Heart right ventricle (tissue), 16 donors: ENCODE data around the gene BFSP2. TPM values are rescaled to one million over a fixed set of nuclear protein-coding genes. Genes with fewer than 3 reads are reported as not detected.

Source experiments
- ATAC-seq, 8 donors: fragments of 200-7000 bp; cut with Tn5 transposase; one replicate each; pipeline ENCODE4 v1.9.1; 2020; ENCODE audit warnings: mild to moderate bottlenecking in 8 of 8, moderate library complexity in 8 of 8, moderate number of reproducible peaks in 1 of 8
- DNase-seq, 2 donors: peaks; one replicate each; pipeline ENCODE4 v3.0.0-alpha.2; 2020
- H3K27ac ChIP-seq, 10 donors: fragments of 200-600 bp; sonication (generic) in 2 of 10; one replicate each; pipeline versions ENCODE4 v1.5.0 to v1.8.0; 2020 to 2022; ENCODE audit warnings: mild to moderate bottlenecking in 3 of 10
- H3K27me3 ChIP-seq, 7 donors: fragments of 200-600 bp; one replicate each; pipeline ENCODE4 v1.8.0; 2021 to 2022; ENCODE audit warnings: mild to moderate bottlenecking in 2 of 7
- H3K36me3 ChIP-seq, 9 donors: fragments of 200-600 bp; sonication (generic) in 1 of 9; one replicate each; pipeline versions ENCODE4 v1.5.0 to v1.8.0; 2020 to 2022; ENCODE audit warnings: mild to moderate bottlenecking in 2 of 9
- H3K4me1 ChIP-seq, 9 donors: fragments of 200-600 bp; sonication (generic) in 1 of 9; one replicate each; pipeline versions ENCODE4 v1.5.0 to v1.8.0; 2020 to 2022; ENCODE audit warnings: mild to moderate bottlenecking in 4 of 9
- H3K4me3 ChIP-seq, 10 donors: fragments of 200-600 bp; sonication (generic) in 2 of 10; one replicate each; pipeline versions ENCODE4 v1.5.0 to v1.8.0; 2020 to 2022; ENCODE audit warnings: mild to moderate bottlenecking in 7 of 10, moderate library complexity in 2 of 10
- H3K9me3 ChIP-seq, 11 donors: fragments of 200-600 bp in 10 of 11; sonication (generic) in 2 of 11; one replicate each; pipeline versions ENCODE4 v1.5.0 to v1.8.0; 2013 to 2022; ENCODE audit warnings: mild to moderate bottlenecking in 2 of 11, control low read depth in 1 of 11, moderate library complexity in 1 of 11
- WGBS, 2 donors: extraction: QIAGEN DNeasy Blood & Tissue Kit; methylation state at CpG; one replicate each; pipeline ENCODE4 v1.1.7; 2013; ENCODE audit warnings: inconsistent platforms in 1 of 2; 5-methylcytosine and 5-hydroxymethylcytosine counted together
- intact Hi-C, 10 donors: fragments of 100-400 bp; cut with DNase I; formaldehyde crosslinking; loops; one replicate each; pipeline versions ENCODE4 v1.11.1 to v1.14.2; 2022
- long read RNA-seq, 3 donors: library from polyadenylated mRNA; unstranded; transcript quantifications; one replicate each; pipeline ENCODE4 v2.0.0, GENCODE V29; 2020 to 2021
- polyA plus RNA-seq, 2 donors: library from polyadenylated mRNA; stranded (reverse); fragments of 200-250 nt; gene quantifications; one replicate each; pipeline ENCODE4 v1.2.3, GENCODE V29; 2013
- total RNA-seq, 10 donors: library from RNA; stranded (reverse); fragmentation: NEBNext Ultra II Directional in 3 of 10; extraction: Animal tissue kit (Norgen Biotek cat#: 25700) in 3 of 10; gene quantifications; one replicate each; pipeline versions ENCODE4 v1.2.1 to v1.2.4, GENCODE V29; 2021 to 2023
- TF ChIP-seq, protein P1 (sequence below), 9 donors: fragments of 200-600 bp; sonication (generic) in 2 of 9; IDR thresholded peaks; one replicate each; pipeline versions ENCODE4 v1.5.0 to v1.8.0; 2021 to 2022; ENCODE audit warnings: antibody characterized with exemption in 9 of 9, mild to moderate bottlenecking in 5 of 9, moderate library complexity in 1 of 9
- donor health status: Arrhythmogenic right ventricular cardiomyopathy.
- donor health status: ischemic (EF 13 %, LVEDD 7.1; RV severe dilation, severe dysfunction).
- donor health status: healthy with polysubstance abuse.
- donor health status: DM: no; HTN: yes; CAD: no.
- donor health status: DM: no; HTN: no; CAD: no.
- donor health status: ischemic (EF 25% LVEDD 6.9; RV normal size, moderate dysfunction).
- donor health status: ischemic (EF 25% LVEDD 5.7; RV mildly dilated, moderate dysfunction).
- donor health status: healthy.
- donor health status: DM: yes; HTN: yes; CAD: no.
- donor health status: Ischemic cardiomyopathy.
- donor health status: ischemic (EF 35%, LVEDD 5.7; RV mildly dilated, moderate dysfunction).
- donor health status: nonischemic (EF 11% LVEDD 7.7; RV severe dilation, severe dysfunction).
- donor health status: DM: yes; HTN: yes; CAD: no.
- donor health status: PGD.
- donor health status: ischemic (EF 29% LVEDD 5.4; RV normal size, mild dysfunction).
- donor health status: nonischemic (EF 23%, LVEDD 6.1; RV moderate dilation, normal function).

BFSP2 gene, protein sequence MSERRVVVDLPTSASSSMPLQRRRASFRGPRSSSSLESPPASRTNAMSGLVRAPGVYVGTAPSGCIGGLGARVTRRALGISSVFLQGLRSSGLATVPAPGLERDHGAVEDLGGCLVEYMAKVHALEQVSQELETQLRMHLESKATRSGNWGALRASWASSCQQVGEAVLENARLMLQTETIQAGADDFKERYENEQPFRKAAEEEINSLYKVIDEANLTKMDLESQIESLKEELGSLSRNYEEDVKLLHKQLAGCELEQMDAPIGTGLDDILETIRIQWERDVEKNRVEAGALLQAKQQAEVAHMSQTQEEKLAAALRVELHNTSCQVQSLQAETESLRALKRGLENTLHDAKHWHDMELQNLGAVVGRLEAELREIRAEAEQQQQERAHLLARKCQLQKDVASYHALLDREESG
- not detected for total RNA-seq
- polyA plus RNA-seq: under 1 TPM in 1 of 2 donors, not detected in 1; 0.17 TPM
- long read RNA-seq, donor 1: 0 reads
- long read RNA-seq, donor 2: 0 reads
- long read RNA-seq, donor 3: 0 reads

DNA sequence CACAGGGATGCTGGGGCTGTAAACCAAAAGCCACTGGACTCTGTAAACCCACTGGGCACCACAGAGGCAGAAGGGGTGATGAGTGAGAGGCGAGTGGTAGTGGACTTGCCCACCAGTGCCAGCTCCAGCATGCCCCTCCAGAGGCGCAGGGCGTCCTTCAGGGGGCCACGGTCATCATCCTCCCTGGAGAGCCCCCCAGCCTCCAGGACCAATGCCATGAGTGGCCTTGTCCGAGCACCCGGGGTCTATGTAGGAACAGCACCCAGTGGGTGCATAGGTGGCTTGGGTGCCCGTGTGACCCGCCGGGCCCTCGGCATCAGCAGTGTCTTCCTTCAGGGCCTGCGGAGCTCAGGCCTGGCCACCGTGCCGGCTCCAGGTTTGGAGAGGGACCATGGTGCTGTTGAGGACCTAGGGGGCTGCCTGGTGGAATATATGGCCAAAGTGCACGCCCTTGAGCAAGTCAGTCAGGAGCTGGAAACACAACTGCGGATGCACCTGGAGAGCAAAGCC is at the start of gene BFSP2:
Gene BFSP2, plus strand, starts transcription at position 51 of the 510 bp plus-strand sequence. Its CDS starts 28 bp downstream, at position 79.
- Histone ChIP-seq H3K27ac (no peak within 1 kb of the TSS), H3K4me1 (no peaks in the 10 kb centered on the region), H3K27me3 (peaks cover 0 to 2% (median 0%) of the 10 kb centered on the region in 7 donors), H3K36me3 (no peaks in the 10 kb centered on the region), H3K9me3 (no peaks in the 10 kb centered on the region), H3K4me3 (no peak within 1 kb of the TSS)
- 93 to 94% methylated on average over 15 of the region's 15 CpGs for WGBS, 2 donors
- intact Hi-C loops: no loop called here
- DNase-seq (no peak), ATAC-seq (peak in 2 of 8 donors; percentile 14 to 49)
- TF ChIP-seq, protein P1, sequence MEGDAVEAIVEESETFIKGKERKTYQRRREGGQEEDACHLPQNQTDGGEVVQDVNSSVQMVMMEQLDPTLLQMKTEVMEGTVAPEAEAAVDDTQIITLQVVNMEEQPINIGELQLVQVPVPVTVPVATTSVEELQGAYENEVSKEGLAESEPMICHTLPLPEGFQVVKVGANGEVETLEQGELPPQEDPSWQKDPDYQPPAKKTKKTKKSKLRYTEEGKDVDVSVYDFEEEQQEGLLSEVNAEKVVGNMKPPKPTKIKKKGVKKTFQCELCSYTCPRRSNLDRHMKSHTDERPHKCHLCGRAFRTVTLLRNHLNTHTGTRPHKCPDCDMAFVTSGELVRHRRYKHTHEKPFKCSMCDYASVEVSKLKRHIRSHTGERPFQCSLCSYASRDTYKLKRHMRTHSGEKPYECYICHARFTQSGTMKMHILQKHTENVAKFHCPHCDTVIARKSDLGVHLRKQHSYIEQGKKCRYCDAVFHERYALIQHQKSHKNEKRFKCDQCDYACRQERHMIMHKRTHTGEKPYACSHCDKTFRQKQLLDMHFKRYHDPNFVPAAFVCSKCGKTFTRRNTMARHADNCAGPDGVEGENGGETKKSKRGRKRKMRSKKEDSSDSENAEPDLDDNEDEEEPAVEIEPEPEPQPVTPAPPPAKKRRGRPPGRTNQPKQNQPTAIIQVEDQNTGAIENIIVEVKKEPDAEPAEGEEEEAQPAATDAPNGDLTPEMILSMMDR (IDR thresholded peaks at IDR 0.05): no peak

DNA sequence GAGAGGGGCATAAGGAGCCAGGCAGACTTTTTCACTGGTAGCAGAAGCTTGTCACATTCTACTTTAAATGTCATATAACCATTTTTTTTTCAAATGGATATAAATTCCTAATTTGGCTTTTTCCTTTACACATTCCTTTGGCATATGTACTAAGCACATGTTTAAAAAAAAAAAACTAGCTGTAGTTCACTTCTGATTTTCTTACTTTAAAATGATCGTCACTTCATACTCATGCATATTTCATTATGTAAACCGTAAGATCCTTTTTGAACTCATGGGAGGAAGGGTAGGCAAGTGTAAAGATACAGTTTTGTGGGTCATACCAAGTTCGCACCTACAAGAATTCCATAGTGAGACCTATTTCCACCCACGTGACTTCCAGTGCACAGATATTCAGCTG is 45.1 kb upstream of the BFSP2 start:
- TF ChIP-seq, protein P1 (IDR thresholded peaks at IDR 0.05): no peak
- no peaks in the 10 kb centered on the region for H3K4me1 ChIP-seq
- 83 to 84% methylated on average over 4 of the region's 4 CpGs for WGBS, 2 donors
- H3K36me3 ChIP-seq: no peaks in the 10 kb centered on the region
- H3K9me3 ChIP-seq: peaks cover 0 to 16% (median 0%) of the 10 kb centered on the region in 11 donors
- no peak for DNase-seq
- peaks cover 0 to 6% (median 0%) of the 10 kb centered on the region in 7 donors for H3K27me3 ChIP-seq
- H3K27ac ChIP-seq: no peak overlapping the region
- intact Hi-C loops: no loop called here
- no peak for ATAC-seq
- H3K4me3 ChIP-seq: no peak overlapping the region

- Histone ChIP-seq H3K4me3 (no peak overlapping the region), H3K36me3 (no peaks in the 10 kb centered on the region), H3K27ac (no peak overlapping the region), H3K4me1 (no peaks in the 10 kb centered on the region), H3K9me3 (peaks cover 0 to 16% (median 0%) of the 10 kb centered on the region in 11 donors), H3K27me3 (peaks cover 0 to 6% (median 0%) of the 10 kb centered on the region in 7 donors)
- ATAC-seq: no peak
- no peak for DNase-seq
- intact Hi-C loops: no loop called here
- WGBS, 2 donors: 90% methylated on average over 2 of the region's 2 CpGs
- TF ChIP-seq, protein P1 (IDR thresholded peaks at IDR 0.05): no peak
Measured at GRCh38 chr3:133360476-133360875, 39.4 kb upstream of the BFSP2 start.

DNA sequence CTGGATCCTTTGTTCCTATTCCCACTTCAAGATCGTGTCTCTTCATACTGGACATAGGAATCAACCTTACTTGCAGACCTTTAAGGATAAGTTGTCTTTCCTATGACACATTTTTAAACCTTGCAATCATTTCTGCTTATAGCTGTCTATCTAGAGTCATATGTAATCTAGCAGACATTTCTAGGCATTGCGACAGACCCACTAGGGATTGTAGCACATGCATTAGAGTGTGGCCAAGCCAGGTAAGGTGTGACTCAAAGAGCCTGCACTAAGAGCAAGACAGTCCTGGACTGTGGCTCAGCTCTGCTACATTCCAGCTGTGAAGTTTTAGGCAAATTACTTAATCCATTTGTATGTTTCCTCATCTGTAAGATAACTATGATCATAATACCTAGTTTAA is 38.8 kb upstream of the BFSP2 start:
- peaks cover 0 to 6% (median 0%) of the 10 kb centered on the region in 7 donors for H3K27me3 ChIP-seq
- DNase-seq (no peak), ATAC-seq (no peak)
- H3K36me3 ChIP-seq: no peaks in the 10 kb centered on the region
- intact Hi-C loops: no loop called here
- no peaks in the 10 kb centered on the region for H3K4me1 ChIP-seq
- TF ChIP-seq, protein P1 (IDR thresholded peaks at IDR 0.05): no peak
- WGBS, 2 donors: 91 to 96% methylated on average over 2 of the region's 2 CpGs
- peaks cover 0 to 13% (median 0%) of the 10 kb centered on the region in 11 donors for H3K9me3 ChIP-seq
- no peak overlapping the region for H3K27ac ChIP-seq
- H3K4me3 ChIP-seq: no peak overlapping the region
